AG09319 (cell line): ENCODE measurements around the gene SMOC1.

Source experiments
- DNase-seq: peaks from one replicate; pipeline ENCODE4 v3.0.0-alpha.2; 2010; ENCODE audit warnings: low read depth; ENCODE audit errors: extremely low read depth
- CTCF ChIP-seq: IDR thresholded peaks from 2 replicates; pipeline ENCODE4 v1.5.1; 2011; ENCODE audit warnings: low read depth, mild to moderate bottlenecking, inconsistent platforms, low read length, moderate library complexity

The SMOC1 gene

GRCh38 chr14:69853774-69854173 lies 25.4 kb upstream of the SMOC1 start:
- no peak for TF ChIP-seq CTCF
- DNase-seq: no peak

GRCh38 chr14:69854598-69854997 lies 24.6 kb upstream of the SMOC1 start:
- DNase-seq: no peak
- no peak for TF ChIP-seq CTCF

- no peak for DNase-seq
- no peak for TF ChIP-seq CTCF
Observed at GRCh38 chr14:69855180-69855832, 23.9 kb upstream of the SMOC1 start.

- no peak for DNase-seq
- no peak for TF ChIP-seq CTCF
Observed at GRCh38 chr14:69858801-69859200, 20.4 kb upstream of the SMOC1 start.

- DNase-seq: no peak
- TF ChIP-seq CTCF: no peak
Observed at GRCh38 chr14:69859591-69859990, 19.6 kb upstream of the SMOC1 start.

GRCh38 chr14:69860221-69860620 lies 19.0 kb upstream of the SMOC1 start:
- TF ChIP-seq CTCF: no peak
- DNase-seq: no peak

- DNase-seq: no peak
- no peak for TF ChIP-seq CTCF
Observed at GRCh38 chr14:69861025-69861569, 18.1 kb upstream of the SMOC1 start.
